A549 (cell line): ENCODE measurements around the gene CNIH3.

Experiments used
- CHD2 ChIP-seq: fragments of 150-350 bp; IDR thresholded peaks from 2 replicates; pipeline ENCODE4 v1.6.1; 2014; ENCODE audit warnings: low read length; ENCODE audit not compliant: partially characterized antibody
- CTCF ChIP-seq: fragments of >200 bp; sonication (Bioruptor Twin); formaldehyde crosslinking; IDR thresholded peaks from 3 replicates; pipeline ENCODE4 v1.5.1; 2016
- JUN ChIP-seq, 2 experiments: fragments of >200 bp; sonication (Bioruptor Twin); formaldehyde crosslinking; IDR thresholded peaks; 2 replicates in 1 of 2; 3 replicates in 1 of 2; pipeline ENCODE4 v1.6.1; 2016 to 2017
- JUNB ChIP-seq: fragments of >200 bp; sonication (Bioruptor Twin); formaldehyde crosslinking; IDR thresholded peaks from 2 replicates; pipeline ENCODE4 v1.6.1; 2016
- MAX ChIP-seq: IDR thresholded peaks from 2 replicates; pipeline ENCODE4 v1.6.1; 2012
- POLR2A ChIP-seq: IDR thresholded peaks from 2 replicates; pipeline ENCODE4 v1.6.1; 2012; ENCODE audit warnings: mild to moderate bottlenecking, low read length

GRCh38 chr1:224569276-224569675 lies 46.8 kb upstream of the CNIH3 start:
- TF ChIP-seq CTCF (no peak), CHD2 (no peak), JUN (IDR thresholded peaks at IDR 0.05) (no peak), POLR2A (no peak), MAX (no peak), JUNB (no peak)
